ENCODE results near the gene DYRK2.

The DYRK2 gene

DNA sequence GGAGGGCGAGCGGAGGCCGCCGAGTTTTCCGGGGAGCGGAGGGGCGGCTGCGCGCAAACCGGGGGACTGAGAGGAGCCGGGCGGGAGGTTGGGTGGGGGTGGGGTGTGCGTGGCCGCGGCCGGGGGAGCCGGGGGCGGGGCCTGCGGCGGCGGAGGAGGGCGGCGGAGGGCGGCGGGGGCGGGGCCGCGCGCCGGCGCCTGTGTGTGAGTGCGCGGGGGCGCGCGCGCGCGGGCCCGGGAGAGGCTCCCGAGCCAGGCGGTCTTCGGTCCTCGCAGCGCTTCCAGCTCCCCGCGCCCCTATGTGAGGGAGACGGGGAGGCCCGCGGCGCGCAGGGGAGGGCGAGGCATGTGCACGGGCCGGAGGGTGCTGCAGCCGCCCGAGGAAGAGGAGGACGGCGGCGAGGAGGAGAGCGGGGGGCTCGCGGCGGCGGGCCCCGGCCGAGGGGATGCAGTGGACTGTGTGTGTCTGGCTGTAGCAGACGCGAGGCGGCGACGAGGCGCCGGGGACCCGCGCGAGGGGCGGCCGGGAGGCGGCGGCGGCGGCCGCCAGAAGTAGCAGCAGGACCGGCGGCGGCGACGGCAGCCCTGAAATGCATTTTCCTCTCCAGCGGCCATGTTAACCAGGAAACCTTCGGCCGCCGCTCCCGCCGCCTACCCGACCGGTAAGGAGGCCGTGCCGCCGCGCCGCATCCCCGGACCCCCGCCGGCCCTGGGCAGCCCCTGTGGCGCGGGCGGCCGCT, at the start of gene DYRK2:
Gene DYRK2 (plus strand): TSS at position 225 of the 740 bp plus-strand sequence. CDS start 389 bp downstream, at position 614.
- DNase-seq: peak; percentile 49 to 79 (median 62)

- no peak for DNase-seq
Measured at GRCh38 chr12:67599691-67600090, 48.9 kb upstream of the DYRK2 start.

DNA sequence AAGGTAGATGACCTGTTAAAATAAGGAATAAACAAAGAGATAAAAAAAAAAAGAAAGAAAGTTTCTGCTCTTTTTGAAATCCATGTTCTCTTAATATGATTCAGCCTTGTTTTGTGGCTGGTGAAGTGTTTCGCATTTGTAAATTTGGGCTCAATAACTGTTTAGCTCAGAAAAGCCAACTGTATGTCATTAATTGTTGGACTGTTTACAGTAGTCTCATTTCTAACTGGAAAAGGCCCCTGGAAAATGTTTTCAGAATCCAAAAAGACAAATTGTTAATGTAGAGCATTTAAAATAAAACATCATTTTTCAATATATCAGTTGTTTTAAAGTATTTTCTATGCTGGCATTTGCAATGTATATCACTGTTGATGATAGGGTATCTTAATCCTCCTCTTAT, 47.4 kb upstream of the DYRK2 start:
- no peak for DNase-seq

DNA sequence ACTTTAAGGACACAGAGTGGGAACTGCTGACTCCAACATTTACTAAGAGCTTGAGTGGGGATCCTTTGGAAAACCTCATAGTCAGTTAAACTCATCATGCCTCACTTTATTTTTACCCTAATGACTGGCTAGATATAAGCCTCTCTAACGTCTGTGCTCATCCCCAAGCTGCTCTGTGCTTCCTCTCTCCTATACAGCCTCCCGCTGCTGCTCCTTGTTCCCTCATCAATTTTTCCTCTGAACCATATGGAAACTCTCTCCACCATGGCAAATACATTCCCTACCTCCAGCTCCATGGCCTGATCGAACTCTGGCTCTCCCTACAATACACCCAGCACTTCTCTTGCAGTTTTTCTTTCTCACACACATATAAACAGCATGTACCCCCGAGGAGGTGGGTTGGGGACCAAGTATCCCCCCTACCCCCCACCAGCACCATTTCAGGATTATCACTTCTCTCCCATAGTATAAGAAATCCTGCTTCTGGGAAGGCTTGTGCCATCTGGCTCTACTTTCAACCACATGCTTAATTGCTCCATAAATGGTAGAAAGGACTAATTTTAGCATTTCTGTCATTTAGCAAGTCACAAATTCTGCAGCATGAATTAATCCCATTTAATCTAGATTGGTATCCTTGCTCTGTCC, 39.2 kb upstream of the DYRK2 start:
- DNase-seq: no peak

- no peak for DNase-seq
Measured at GRCh38 chr12:67613040-67613439, 35.5 kb upstream of the DYRK2 start.

DNA sequence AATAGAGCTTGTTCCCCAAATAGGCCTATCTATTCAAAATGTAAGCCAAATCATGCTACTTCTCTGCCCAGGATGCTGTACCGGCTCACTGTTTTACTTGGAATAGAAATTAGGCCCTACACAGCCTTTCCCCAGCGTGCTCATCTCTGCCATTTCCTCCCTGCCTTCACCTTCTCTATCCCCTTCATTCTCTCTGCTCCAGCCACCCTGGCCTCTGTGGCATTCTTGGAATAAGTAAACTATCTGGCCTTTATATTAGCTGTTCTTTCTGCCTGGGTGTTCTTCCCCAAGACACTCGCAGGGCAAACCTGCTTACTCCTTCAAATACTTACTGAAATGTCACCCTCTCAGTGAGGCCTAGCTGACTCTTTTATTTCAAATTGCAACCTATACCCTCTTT, 30.9 kb upstream of the DYRK2 start:
- no peak for DNase-seq

GRCh38 chr12:67618303-67618702, 30.2 kb upstream of the DYRK2 start:
- no peak for DNase-seq

- no peak for DNase-seq
Measured at GRCh38 chr12:67621112-67621511, 27.4 kb upstream of the DYRK2 start.

DNA sequence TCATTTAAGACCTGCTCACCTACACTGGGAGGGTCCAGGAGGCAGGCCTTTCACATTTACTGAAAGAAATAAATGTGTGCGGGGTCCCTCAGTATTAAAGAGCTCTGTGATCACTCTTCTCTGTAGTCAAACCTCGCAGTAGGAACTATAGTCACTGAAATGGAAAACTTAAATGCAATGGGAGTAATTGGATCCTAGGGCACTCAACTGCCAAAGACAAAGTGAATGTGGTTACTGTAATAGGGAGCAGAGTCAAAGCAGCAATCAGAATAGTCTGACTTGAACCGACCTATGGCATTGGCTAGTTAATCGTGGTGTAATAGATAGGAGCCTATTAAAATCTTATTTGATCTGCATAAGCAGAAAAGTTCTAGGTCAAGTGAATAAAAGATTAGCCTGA, 26.6 kb upstream of the DYRK2 start:
- DNase-seq: no peak

DNA sequence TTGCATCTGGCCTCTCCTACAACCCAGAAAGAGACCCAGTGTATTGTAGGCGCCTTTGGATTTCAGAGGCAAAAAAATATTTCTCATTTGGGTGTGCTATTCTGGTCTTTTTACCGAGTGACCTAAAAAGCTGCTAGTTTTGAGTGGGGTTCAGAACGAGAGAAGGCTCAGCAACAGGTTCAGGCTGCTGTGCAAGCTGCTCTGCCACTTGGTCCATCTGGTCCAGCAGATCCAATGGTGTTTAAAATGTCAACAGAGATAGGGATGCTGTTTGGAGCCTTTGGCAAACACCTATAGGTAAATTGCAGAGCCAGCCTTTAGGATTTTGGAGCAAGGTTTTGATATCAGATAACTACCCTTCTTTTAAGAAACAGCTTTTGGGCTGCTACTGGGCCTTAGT, 25.3 kb upstream of the DYRK2 start:
- no peak for DNase-seq

- DNase-seq: no peak
Measured at GRCh38 chr12:67624355-67624754, 24.2 kb upstream of the DYRK2 start.

DNA sequence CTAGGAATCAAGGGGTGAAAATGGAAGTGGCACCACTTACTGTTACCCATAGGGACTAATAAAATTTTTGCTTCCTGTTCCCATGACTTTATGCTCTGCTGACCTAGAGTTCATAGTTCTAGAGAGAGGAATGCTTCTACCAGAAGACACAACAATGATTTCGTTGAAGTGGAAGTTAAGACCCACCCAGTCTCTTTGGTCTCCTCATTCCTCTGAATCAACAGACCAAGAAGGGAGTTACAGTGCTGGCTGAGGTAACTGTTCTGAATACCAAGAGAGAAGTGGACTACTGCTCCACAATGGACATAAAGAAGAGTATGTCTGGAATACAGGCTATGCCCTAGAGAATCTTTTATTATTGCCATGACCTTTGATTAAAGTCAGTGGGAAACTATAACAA, 23.5 kb upstream of the DYRK2 start:
- no peak for DNase-seq

DNA sequence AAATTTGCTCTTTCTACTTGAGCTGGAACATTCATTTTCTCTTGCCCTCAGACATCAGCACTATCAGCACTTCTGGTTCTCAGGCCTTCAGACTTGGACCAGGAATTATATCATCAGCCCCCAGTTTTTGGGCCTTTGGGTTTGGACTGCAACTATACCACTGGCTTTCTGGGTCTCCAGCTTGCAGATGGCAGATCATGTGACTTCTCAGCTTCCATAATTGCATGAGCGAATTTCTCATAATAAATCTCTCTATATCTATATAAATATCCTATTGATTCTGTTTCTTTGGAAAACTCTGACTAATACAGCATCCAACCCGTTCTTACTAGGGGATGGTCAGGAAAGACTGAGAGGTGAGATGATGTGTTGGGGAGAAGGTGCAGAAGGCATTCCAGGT, 22.4 kb upstream of the DYRK2 start:
- DNase-seq: no peak

DNA sequence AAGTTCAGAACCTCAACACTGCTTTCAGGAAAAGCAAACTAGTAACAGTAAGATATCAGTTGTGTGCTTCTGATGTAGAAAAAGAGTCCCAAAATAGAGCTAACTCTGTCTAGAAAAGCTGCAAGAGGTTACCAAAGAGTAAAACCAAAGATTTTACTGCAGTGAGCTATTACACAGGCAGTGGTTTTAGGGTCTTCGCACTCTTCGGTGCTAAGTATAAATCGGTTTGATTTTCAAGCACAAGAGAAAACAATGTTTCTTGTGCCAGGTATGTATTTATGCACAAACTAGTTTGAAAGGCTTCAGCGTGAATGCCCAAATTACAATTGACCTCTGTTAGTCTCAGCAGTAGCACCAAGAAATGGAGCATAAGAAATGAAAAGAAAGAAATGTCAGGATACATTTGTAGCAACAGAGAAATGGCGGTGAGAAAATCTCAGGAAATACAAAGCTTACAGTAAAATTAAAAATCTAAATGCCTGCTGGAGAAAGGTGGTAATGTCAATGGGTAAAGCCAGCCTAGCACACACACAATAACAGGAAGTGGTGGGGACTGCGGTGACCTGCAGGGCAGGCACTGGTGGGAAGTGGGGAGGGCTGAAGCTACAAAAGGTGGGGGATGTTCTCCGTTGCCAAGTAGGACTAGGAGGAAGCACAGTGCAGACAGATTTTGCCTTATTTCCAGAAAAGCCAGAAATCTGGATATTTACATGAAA, 18.0 kb upstream of the DYRK2 start:
- peak; percentile 6 to 77 (median 42) for DNase-seq

DNA sequence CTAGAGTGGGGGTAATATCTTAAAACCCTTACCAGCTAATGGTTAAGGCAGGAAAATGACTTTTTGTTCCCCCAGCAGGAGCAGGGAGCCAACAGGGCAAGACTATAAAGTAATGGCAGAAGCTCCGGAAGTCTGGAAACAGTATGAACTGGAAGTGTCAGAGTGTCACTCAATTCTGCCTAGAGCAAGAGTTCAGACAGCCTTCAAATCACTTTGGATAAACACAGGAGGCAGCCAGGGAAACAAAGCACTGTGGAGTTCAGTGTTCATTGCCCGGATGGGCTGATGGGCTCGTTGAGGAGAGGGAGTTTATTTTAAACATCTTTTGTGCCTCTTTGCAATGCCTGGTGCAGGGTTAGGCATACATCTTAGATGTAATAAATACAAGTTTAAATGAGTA, 16.5 kb upstream of the DYRK2 start:
- no peak for DNase-seq

GRCh38 chr12:67633024-67633610, 15.4 kb upstream of the DYRK2 start:
- DNase-seq: no peak

DNA sequence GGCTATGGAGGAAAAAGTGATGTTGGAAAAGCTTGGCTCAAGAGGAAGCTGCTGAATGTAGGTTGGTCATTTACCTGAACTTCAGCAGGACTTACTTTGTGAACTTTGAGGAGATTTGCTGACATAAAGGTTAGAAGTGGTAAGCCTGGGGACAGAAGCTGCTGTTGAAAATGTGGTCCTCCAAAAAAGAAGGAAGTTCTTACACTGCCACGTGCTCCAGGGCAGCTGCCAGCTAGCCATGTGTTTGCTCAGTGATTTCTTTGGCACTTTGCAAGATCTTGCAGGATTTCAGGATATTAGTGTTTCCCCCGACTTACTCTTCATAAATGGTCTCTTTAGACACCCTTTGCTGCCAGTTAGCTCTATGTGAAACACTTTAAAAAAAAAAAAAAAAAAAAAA, 14.8 kb upstream of the DYRK2 start:
- no peak for DNase-seq

DNA sequence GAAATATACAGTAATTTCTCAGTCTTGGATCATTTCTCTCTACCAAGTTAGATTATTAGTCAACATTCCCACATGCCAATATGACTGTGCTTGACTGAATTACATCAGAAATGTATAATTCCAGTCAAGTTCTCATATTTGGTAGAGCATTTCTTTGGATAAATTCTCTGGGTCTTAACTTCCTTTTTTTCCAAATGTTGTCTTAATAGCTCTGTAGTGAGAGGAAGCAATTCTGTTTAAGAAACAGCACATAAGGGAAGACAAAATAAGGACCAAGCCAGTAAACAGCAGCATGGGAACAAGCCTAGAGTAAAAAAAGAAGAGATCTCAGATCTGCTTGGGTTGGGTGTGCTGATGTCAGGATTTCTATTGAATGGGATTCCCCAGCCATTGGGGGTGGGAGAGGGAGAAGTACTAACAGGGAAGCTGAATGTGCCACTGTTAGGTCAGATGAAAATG, 14.2 kb upstream of the DYRK2 start:
- DNase-seq: no peak

DNA sequence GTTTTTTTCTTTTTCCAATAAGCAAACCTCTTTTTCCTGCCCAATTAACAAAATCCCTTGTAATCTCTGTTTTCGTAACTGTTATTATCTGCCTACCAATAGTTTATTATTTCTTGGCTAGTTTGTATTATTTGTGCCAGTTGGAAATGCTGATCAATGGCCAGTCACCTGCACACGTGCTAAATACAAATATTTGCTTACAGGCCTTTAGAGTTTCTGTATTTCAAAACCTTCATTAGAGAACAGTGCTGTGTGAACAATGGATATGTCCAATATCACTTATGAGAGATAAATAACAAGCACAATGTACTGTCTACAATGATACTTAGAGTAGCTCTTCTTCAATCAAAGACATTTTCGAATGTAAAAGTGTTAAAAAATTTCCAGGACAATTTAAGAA, 10.8 kb upstream of the DYRK2 start:
- no peak for DNase-seq

DNA sequence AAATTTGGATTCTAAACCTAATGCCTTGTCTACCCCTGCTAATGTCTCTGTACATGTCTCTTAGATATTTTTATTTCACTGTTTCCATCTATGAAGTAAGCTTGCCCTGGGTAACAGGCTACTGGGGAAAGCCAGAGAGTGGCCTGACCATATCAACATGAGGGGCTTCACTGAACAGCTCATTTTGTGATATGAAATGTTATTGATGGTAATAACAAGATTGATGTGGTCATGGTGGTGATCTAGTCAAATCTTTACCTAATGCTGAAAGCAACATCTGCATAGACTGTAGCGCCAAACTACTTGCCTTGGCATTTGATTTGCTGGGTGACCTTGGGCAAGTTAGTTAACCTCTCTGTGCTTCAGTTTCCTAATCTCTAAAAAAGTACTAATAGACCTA, 9.9 kb upstream of the DYRK2 start:
- DNase-seq: no peak

GRCh38 chr12:67640863-67641262, 7.7 kb upstream of the DYRK2 start:
- no peak for DNase-seq

DNA sequence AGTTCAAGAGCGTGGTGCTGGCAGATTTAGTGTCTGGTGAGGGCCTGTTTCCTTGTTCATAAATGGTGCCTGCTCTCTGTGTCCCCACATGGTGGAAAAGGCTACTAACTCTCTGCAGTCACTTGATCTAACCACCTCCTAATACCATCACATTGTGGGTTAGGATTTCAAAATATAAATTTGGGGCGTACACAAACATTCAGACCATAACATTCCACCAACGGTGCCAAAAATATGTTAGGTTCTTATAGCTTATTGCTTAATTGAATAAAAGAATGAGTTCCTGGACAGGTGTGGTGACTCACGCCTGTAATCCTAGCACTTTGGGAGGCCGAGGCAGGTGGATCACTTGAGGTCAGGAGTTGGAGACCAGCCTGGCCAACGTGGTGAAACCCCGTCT, 3.4 kb upstream of the DYRK2 start:
- DNase-seq: no peak

DNA sequence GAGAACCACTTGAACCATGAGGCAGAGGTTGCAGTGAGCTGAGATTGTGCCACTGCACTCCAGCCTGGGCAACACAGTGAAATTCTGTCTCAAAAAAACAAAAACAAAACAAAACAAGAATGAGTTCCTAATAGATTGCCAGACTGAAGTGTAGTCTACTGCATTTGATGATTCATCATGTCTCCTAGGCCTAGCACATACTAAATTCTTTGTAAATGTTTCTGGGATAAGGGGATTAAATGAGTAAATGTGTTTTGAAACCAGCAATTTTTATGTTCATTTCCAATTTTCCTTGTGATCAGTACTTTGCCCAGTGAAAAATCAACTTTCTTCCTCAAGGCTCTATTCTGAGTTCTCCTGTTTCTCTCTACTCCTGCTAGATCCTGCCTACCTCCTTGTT, 2.9 kb upstream of the DYRK2 start:
- DNase-seq: no peak

GRCh38 chr12:67646775-67647174, 1.8 kb upstream of the DYRK2 start:
- DNase-seq: no peak

All from activated CD4-positive, CD25-positive, alpha-beta regulatory T cell (primary cell).